Measurements from ENCODE around the gene KCNMB1. TPM values are rescaled to one million over a fixed set of nuclear protein-coding genes. Genes with fewer than 3 reads are reported as not detected.

KCNMB1 gene
- total RNA-seq, 1 donor from 2014 or later, result 0.03 TPM

GRCh38 chr5:170343177-170343576, 46.0 kb downstream of the KCNMB1 start:
- peaks cover 15% of the 10 kb centered on the region for H3K27me3 Mint-ChIP-seq (ENCODE audit: insufficient read depth)
- intact Hi-C loops (cut with micrococcal nuclease), result no loop called here
- H3K27ac Mint-ChIP-seq, result no peak overlapping the region
- no peak overlapping the region for H3K4me3 Mint-ChIP-seq
- no peaks in the 10 kb centered on the region for H3K9me3 Mint-ChIP-seq
- no peaks in the 10 kb centered on the region for H3K36me3 Mint-ChIP-seq (ENCODE audit: low read depth)
- peaks cover 13% of the 10 kb centered on the region for H3K4me1 Mint-ChIP-seq (ENCODE audit: low read depth)
- no peak for DNase-seq (ENCODE audit: low spot score)

GRCh38 chr5:170342153-170342725, 46.9 kb downstream of the KCNMB1 start:
- intact Hi-C loops (cut with micrococcal nuclease), result no loop called here

GRCh38 chr5:170341545-170341944, 47.6 kb downstream of the KCNMB1 start:
- no peak overlapping the region for H3K4me3 Mint-ChIP-seq
- H3K27ac Mint-ChIP-seq, result no peak overlapping the region
- H3K36me3 Mint-ChIP-seq (ENCODE audit: low read depth), result no peaks in the 10 kb centered on the region
- peaks cover 20% of the 10 kb centered on the region for H3K4me1 Mint-ChIP-seq (ENCODE audit: low read depth)
- DNase-seq (ENCODE audit: low spot score), result no peak
- peaks cover 4% of the 10 kb centered on the region for H3K27me3 Mint-ChIP-seq (ENCODE audit: insufficient read depth)
- no peaks in the 10 kb centered on the region for H3K9me3 Mint-ChIP-seq
- intact Hi-C loops (cut with micrococcal nuclease), result no loop called here

More at GRCh38 chr5:170342153-170342725, 46.9 kb downstream of the KCNMB1 start:
- Mint-ChIP-seq H3K4me3 (no peak overlapping the region), H3K36me3 (ENCODE audit: low read depth) (no peaks in the 10 kb centered on the region), H3K27me3 (ENCODE audit: insufficient read depth) (peaks cover 7% of the 10 kb centered on the region), H3K9me3 (no peaks in the 10 kb centered on the region), H3K27ac (no peak overlapping the region), H3K4me1 (ENCODE audit: low read depth) (peaks cover 20% of the 10 kb centered on the region)
- DNase-seq (ENCODE audit: low spot score), result no peak

GRCh38 chr5:170339780-170340167, 49.4 kb downstream of the KCNMB1 start:
- peaks cover 20% of the 10 kb centered on the region for H3K4me1 Mint-ChIP-seq (ENCODE audit: low read depth)
- no peak overlapping the region for H3K4me3 Mint-ChIP-seq
- no peak overlapping the region for H3K27ac Mint-ChIP-seq
- peaks cover 4% of the 10 kb centered on the region for H3K27me3 Mint-ChIP-seq (ENCODE audit: insufficient read depth)
- no peak for DNase-seq (ENCODE audit: low spot score)
- no peaks in the 10 kb centered on the region for H3K9me3 Mint-ChIP-seq
- intact Hi-C loops (cut with micrococcal nuclease), result loop anchor here (1.0 to 10.0 kb wide), 6 partner anchors 65 to 535 kb away; no protein-coding TSS in a partner anchor
- peaks cover 4% of the 10 kb centered on the region for H3K36me3 Mint-ChIP-seq (ENCODE audit: low read depth)

GRCh38 chr5:170338933-170339779, 50.0 kb downstream of the KCNMB1 start:
- Mint-ChIP-seq H3K27me3 (ENCODE audit: insufficient read depth) (peaks cover 4% of the 10 kb centered on the region), H3K4me1 (ENCODE audit: low read depth) (peaks cover 20% of the 10 kb centered on the region), H3K36me3 (ENCODE audit: low read depth) (peaks cover 5% of the 10 kb centered on the region), H3K9me3 (no peaks in the 10 kb centered on the region), H3K4me3 (no peak overlapping the region), H3K27ac (peak overlapping the region; percentile 63)
- DNase-seq (ENCODE audit: low spot score), result peak; percentile 45
- intact Hi-C loops (cut with micrococcal nuclease), result loop anchor here (1.0 to 10.0 kb wide), 6 partner anchors 65 to 534 kb away; no protein-coding TSS in a partner anchor

GRCh38 chr5:170338291-170338690, 50.9 kb downstream of the KCNMB1 start:
- no peak for DNase-seq (ENCODE audit: low spot score)
- intact Hi-C loops (cut with micrococcal nuclease), result loop anchor here (2.0 to 10.0 kb wide), 2 partner anchors 237 to 533 kb away; no protein-coding TSS in a partner anchor
- Mint-ChIP-seq H3K9me3 (no peaks in the 10 kb centered on the region), H3K4me1 (ENCODE audit: low read depth) (peaks cover 20% of the 10 kb centered on the region), H3K4me3 (no peak overlapping the region), H3K36me3 (ENCODE audit: low read depth) (peaks cover 5% of the 10 kb centered on the region), H3K27ac (peak overlapping the region; percentile 0), H3K27me3 (ENCODE audit: insufficient read depth) (peaks cover 4% of the 10 kb centered on the region)

- Mint-ChIP-seq H3K9me3 (no peaks in the 10 kb centered on the region), H3K27me3 (ENCODE audit: insufficient read depth) (peaks cover 4% of the 10 kb centered on the region), H3K4me1 (ENCODE audit: low read depth) (peaks cover 20% of the 10 kb centered on the region), H3K36me3 (ENCODE audit: low read depth) (peaks cover 5% of the 10 kb centered on the region), H3K27ac (peak overlapping the region; percentile 8), H3K4me3 (no peak overlapping the region)
- DNase-seq (ENCODE audit: low spot score), result no peak
- intact Hi-C loops (cut with micrococcal nuclease), result loop anchor here (10.0 kb wide), 1 partner anchor 532 kb away; no protein-coding TSS in a partner anchor
These were observed 52.0 kb downstream of the KCNMB1 start for GRCh38 chr5:170337045-170337733.

- H3K4me1 Mint-ChIP-seq (ENCODE audit: low read depth), result peaks cover 20% of the 10 kb centered on the region
- H3K4me3 Mint-ChIP-seq, result peak overlapping the region; percentile 66
- peaks cover 5% of the 10 kb centered on the region for H3K36me3 Mint-ChIP-seq (ENCODE audit: low read depth)
- no peak for DNase-seq (ENCODE audit: low spot score)
- H3K9me3 Mint-ChIP-seq, result no peaks in the 10 kb centered on the region
- intact Hi-C loops (cut with micrococcal nuclease), result loop anchor here (10.0 kb wide), 1 partner anchor 531 kb away; no protein-coding TSS in a partner anchor
- peaks cover 4% of the 10 kb centered on the region for H3K27me3 Mint-ChIP-seq (ENCODE audit: insufficient read depth)
- peak overlapping the region; percentile 87 for H3K27ac Mint-ChIP-seq
These were observed 53.1 kb downstream of the KCNMB1 start for GRCh38 chr5:170336065-170336464.

- Mint-ChIP-seq H3K4me3 (peak overlapping the region; percentile 75), H3K4me1 (ENCODE audit: low read depth) (peaks cover 20% of the 10 kb centered on the region), H3K36me3 (ENCODE audit: low read depth) (peaks cover 5% of the 10 kb centered on the region), H3K27me3 (ENCODE audit: insufficient read depth) (peaks cover 2% of the 10 kb centered on the region), H3K9me3 (no peaks in the 10 kb centered on the region), H3K27ac (peak overlapping the region; percentile 89)
- intact Hi-C loops (cut with micrococcal nuclease), result loop anchor here (1.0 to 10.0 kb wide), 6 partner anchors 66 to 1497 kb away; partner anchors contain the start of gene SPDL1
- no peak for DNase-seq (ENCODE audit: low spot score)
These were observed 54.5 kb downstream of the KCNMB1 start for GRCh38 chr5:170334626-170335025.

- no peak overlapping the region for H3K27ac Mint-ChIP-seq
- H3K4me1 Mint-ChIP-seq (ENCODE audit: low read depth), result peaks cover 8% of the 10 kb centered on the region
- peak; percentile 41 for DNase-seq (ENCODE audit: low spot score)
- H3K27me3 Mint-ChIP-seq (ENCODE audit: insufficient read depth), result peaks cover 2% of the 10 kb centered on the region
- H3K36me3 Mint-ChIP-seq (ENCODE audit: low read depth), result peaks cover 5% of the 10 kb centered on the region
- no peaks in the 10 kb centered on the region for H3K9me3 Mint-ChIP-seq
- intact Hi-C loops (cut with micrococcal nuclease), result loop anchor here (5.0 to 10.0 kb wide), 5 partner anchors 239 to 1496 kb away; partner anchors contain the start of gene SPDL1
- peak overlapping the region; percentile 76 for H3K4me3 Mint-ChIP-seq
These were observed 55.8 kb downstream of the KCNMB1 start for GRCh38 chr5:170333161-170333910.

- Mint-ChIP-seq H3K27ac (no peak overlapping the region), H3K27me3 (ENCODE audit: insufficient read depth) (peaks cover 2% of the 10 kb centered on the region), H3K9me3 (no peaks in the 10 kb centered on the region), H3K4me1 (ENCODE audit: low read depth) (no peaks in the 10 kb centered on the region), H3K4me3 (no peak overlapping the region), H3K36me3 (ENCODE audit: low read depth) (peaks cover 5% of the 10 kb centered on the region)
- DNase-seq (ENCODE audit: low spot score), result no peak
- intact Hi-C loops (cut with micrococcal nuclease), result loop anchor here (5.0 to 10.0 kb wide), 5 partner anchors 240 to 1495 kb away; partner anchors contain the start of gene SPDL1
These were observed 57.1 kb downstream of the KCNMB1 start for GRCh38 chr5:170332058-170332457.

- Mint-ChIP-seq H3K9me3 (no peaks in the 10 kb centered on the region), H3K27me3 (ENCODE audit: insufficient read depth) (peaks cover 2% of the 10 kb centered on the region), H3K4me1 (ENCODE audit: low read depth) (no peaks in the 10 kb centered on the region), H3K4me3 (no peak overlapping the region), H3K27ac (no peak overlapping the region), H3K36me3 (ENCODE audit: low read depth) (peaks cover 5% of the 10 kb centered on the region)
- intact Hi-C loops (cut with micrococcal nuclease), result loop anchor here (1.0 to 10.0 kb wide), 11 partner anchors 17 to 1493 kb away; partner anchors contain the start of genes LCP2 and SPDL1
- DNase-seq (ENCODE audit: low spot score), result no peak
These were observed 58.6 kb downstream of the KCNMB1 start for GRCh38 chr5:170330568-170331054.

All from activated T-helper 1 cell treated with anti-CD3 and anti-CD28 coated beads, Interleukin-12 subunit alpha, Interleukin-12 subunit beta, Interleukin-2, Interleukin-4 antibody, amounts not matched to agents 30 ng/mL and 10 ng/mL and 1 ng/mL, durations not matched to agents 14 hours and 24 hours and 36 hours (primary cell).